ENCODE data around the gene TBPL2. TPM values are rescaled to one million over a fixed set of nuclear protein-coding genes. Genes with fewer than 3 reads are reported as not detected.
"Not testable (repeated sequence)": the region's sequence is repeated elsewhere in the genome, so short reads cannot be mapped to it uniquely, and the experiment has no call there.

Gene TBPL2
- polyA plus RNA-seq, 1 donor: 0.15 TPM

GRCh38 chr14:55404173-55404854 lies 36.1 kb downstream of the TBPL2 start:
- DNase-seq (ENCODE audit: low read depth): no peak

GRCh38 chr14:55401751-55402150 lies 38.7 kb downstream of the TBPL2 start:
- DNase-seq (ENCODE audit: low read depth): no peak

- no peak for DNase-seq (ENCODE audit: low read depth)
These were observed 40.6 kb downstream of the TBPL2 start for GRCh38 chr14:55399852-55400251.

- DNase-seq (ENCODE audit: low read depth): no peak
These were observed 41.2 kb downstream of the TBPL2 start for GRCh38 chr14:55399183-55399582.

GRCh38 chr14:55398679-55399078 lies 41.7 kb downstream of the TBPL2 start:
- no peak for DNase-seq (ENCODE audit: low read depth)

- no peak for DNase-seq (ENCODE audit: low read depth)
These were observed 51.1 kb downstream of the TBPL2 start for GRCh38 chr14:55389330-55389729.

GRCh38 chr14:55388160-55388559 lies 52.3 kb downstream of the TBPL2 start:
- DNase-seq (ENCODE audit: low read depth): no peak

GRCh38 chr14:55387121-55387520 lies 53.3 kb downstream of the TBPL2 start:
- DNase-seq (ENCODE audit: low read depth): no peak

GRCh38 chr14:55386037-55386808 lies 54.2 kb downstream of the TBPL2 start:
- no peak for DNase-seq (ENCODE audit: low read depth)

- DNase-seq (ENCODE audit: low read depth): no peak
These were observed 55.9 kb downstream of the TBPL2 start for GRCh38 chr14:55384536-55384935.

GRCh38 chr14:55383541-55384140 lies 56.8 kb downstream of the TBPL2 start:
- DNase-seq (ENCODE audit: low read depth): no peak

GRCh38 chr14:55383056-55383466 lies 57.4 kb downstream of the TBPL2 start:
- not testable (repeated sequence) for DNase-seq (ENCODE audit: low read depth)

GRCh38 chr14:55382483-55382882 lies 57.9 kb downstream of the TBPL2 start:
- DNase-seq (ENCODE audit: low read depth): no peak

- DNase-seq (ENCODE audit: low read depth): no peak
These were observed 58.9 kb downstream of the TBPL2 start for GRCh38 chr14:55381561-55381960.

- no peak for DNase-seq (ENCODE audit: low read depth)
These were observed 59.4 kb downstream of the TBPL2 start for GRCh38 chr14:55381040-55381439.

GRCh38 chr14:55377236-55377635 lies 63.2 kb downstream of the TBPL2 start:
- no peak for DNase-seq (ENCODE audit: low read depth)

GRCh38 chr14:55374771-55375170 lies 65.6 kb downstream of the TBPL2 start:
- no peak for DNase-seq (ENCODE audit: low read depth)

GRCh38 chr14:55373784-55374705 lies 66.4 kb downstream of the TBPL2 start:
- DNase-seq (ENCODE audit: low read depth): no peak

GRCh38 chr14:55372825-55373224 lies 67.6 kb downstream of the TBPL2 start:
- DNase-seq (ENCODE audit: low read depth): no peak

- DNase-seq (ENCODE audit: low read depth): no peak
These were observed 68.0 kb downstream of the TBPL2 start for GRCh38 chr14:55372423-55372822.

GRCh38 chr14:55370883-55371455 lies 69.4 kb downstream of the TBPL2 start:
- DNase-seq (ENCODE audit: low read depth): no peak

Measured in forelimb muscle (tissue), 1 donor.